ENCODE results near the gene ZFHX2.

GRCh38 chr14:23562822-23563472 lies 11.4 kb upstream of the ZFHX2 start:
- TF ChIP-seq CTCF (IDR thresholded peaks at IDR 0.05; ENCODE audit: low read depth, low read length) (peak; percentile 80), EZH2phosphoT487 (IDR thresholded peaks at IDR 0.05; ENCODE audit: low read depth) (no peak)
